Measurements from ENCODE around the gene WWOX. TPM values are rescaled to one million over a fixed set of nuclear protein-coding genes. Genes with fewer than 3 reads are reported as not detected.

Gene WWOX
- total and polyA plus RNA-seq, 2 donors: 15.3 to 28.4 TPM

DNA sequence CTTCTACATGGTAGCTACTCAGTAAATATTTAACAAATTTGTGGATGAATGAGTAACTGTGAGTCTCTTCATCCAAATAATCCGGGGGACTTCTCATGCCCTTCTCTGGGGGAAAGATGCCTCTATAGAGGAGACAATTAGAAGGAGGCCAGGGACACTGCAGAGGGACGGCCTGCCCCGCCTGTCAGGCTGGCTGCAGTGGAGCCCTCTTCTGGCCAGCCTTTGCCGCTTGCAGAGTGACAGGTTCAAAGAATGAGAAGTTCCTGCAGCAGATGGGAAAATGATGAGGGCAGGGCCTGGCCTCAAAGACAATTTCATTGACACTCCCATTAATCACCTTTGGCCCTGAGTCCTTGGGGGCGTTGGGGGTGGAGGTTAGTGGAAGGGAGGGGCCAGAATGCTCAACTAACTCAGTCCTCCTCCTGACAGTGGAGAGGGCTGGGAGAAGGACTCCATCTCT, 1162.1 kb downstream of the WWOX start:
- H3K4me3 ChIP-seq (ENCODE audit: low read depth, low read length): no peak overlapping the region
- WGBS: 69% methylated on average over 5 of the region's 5 CpGs
- no peak for DNase-seq (ENCODE audit: extremely low spot score)
- H3K36me3 ChIP-seq (ENCODE audit: insufficient read depth): no peaks in the 10 kb centered on the region
- no peaks in the 10 kb centered on the region for H3K4me1 ChIP-seq (ENCODE audit: insufficient read depth)
- no peak overlapping the region for H3K27ac ChIP-seq (ENCODE audit: low read depth)

DNA sequence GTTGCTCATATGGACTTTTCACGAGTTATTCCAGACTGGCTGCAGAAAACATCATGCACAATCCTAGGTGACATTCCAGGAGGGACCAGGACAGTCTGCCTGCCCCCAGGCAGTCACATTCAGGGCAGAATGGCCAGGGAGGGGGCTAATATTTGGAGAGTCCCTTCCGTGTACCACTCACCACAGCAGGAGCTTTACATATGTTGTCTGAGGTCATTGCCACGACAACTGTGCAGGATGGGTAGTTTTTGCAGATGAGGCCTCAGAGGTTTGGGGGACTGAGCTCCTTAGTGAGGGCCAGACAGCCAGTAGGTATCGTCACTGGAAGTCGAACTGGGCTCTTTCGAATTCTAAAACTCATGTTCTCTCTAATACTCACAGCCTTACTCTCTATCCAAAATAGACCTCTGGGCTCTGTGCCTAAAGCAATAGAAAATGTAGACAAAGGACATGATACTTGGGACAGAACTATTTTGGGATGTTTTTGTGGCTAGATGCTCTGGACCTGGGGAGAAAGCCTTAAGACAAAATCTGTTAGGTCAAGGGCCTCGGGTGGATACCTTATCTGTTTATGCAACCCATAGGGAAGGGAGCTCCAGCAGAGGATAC, 1162.6 kb downstream of the WWOX start:
- H3K36me3 ChIP-seq (ENCODE audit: insufficient read depth): no peaks in the 10 kb centered on the region
- no peaks in the 10 kb centered on the region for H3K4me1 ChIP-seq (ENCODE audit: insufficient read depth)
- H3K4me3 ChIP-seq (ENCODE audit: low read depth, low read length): no peak overlapping the region
- WGBS: 71% methylated on average over 7 of the region's 7 CpGs
- no peak for DNase-seq (ENCODE audit: extremely low spot score)
- no peak overlapping the region for H3K27ac ChIP-seq (ENCODE audit: low read depth)

Small RNA genes lying within 50 kb of the gene (small RNA-seq; reads per million reads assigned to genes)
- gene AC027279.3: not detected

Other genes starting within 250 kb of the WWOX start
- 16.8 TPM for gene CLEC3A, start 77.1 kb upstream of the WWOX start, total RNA-seq
- gene CLEC3A, start 77.1 kb upstream of the WWOX start, polyA plus RNA-seq: 12.4 TPM

Measured in urinary bladder (tissue), 4 donors.